BLaER1 treated with 17β-estradiol and CSF1 and Interleukin-3, amounts not matched to agents 10 nM and 100 nM (cell line): ENCODE results near the gene DGKG.

Experiments used
- H3K27ac ChIP-seq, 11 experiments: shearing (Covaris generic); formaldehyde crosslinking; 2 replicates each; pipeline ENCODE4 v1.8.1; 2022
- H3K27me3 ChIP-seq, 11 experiments: shearing (Covaris generic); formaldehyde crosslinking; 2 replicates each; pipeline ENCODE4 v1.8.1; 2022
- H3K36me3 ChIP-seq, 11 experiments: shearing (Covaris generic); formaldehyde crosslinking; 2 replicates each; pipeline ENCODE4 v1.8.1; 2022
- H3K4me1 ChIP-seq, 10 experiments: shearing (Covaris generic); formaldehyde crosslinking; 2 replicates each; pipeline ENCODE4 v1.8.1; 2022
- H3K4me2 ChIP-seq, 11 experiments: shearing (Covaris generic); formaldehyde crosslinking; 2 replicates each; pipeline ENCODE4 v1.8.1; 2022
- H3K4me3 ChIP-seq, 10 experiments: shearing (Covaris generic); formaldehyde crosslinking; 2 replicates each; pipeline ENCODE4 v1.8.1; 2022
- H3K9ac ChIP-seq, 11 experiments: shearing (Covaris generic); formaldehyde crosslinking; 2 replicates each; pipeline ENCODE4 v1.8.1; 2022
- H3K9me3 ChIP-seq, 11 experiments: shearing (Covaris generic); formaldehyde crosslinking; replicated peaks in 1 of 11; 2 replicates each; pipeline ENCODE4 v1.8.1; 2022
- H4K20me1 ChIP-seq, 11 experiments: shearing (Covaris generic); formaldehyde crosslinking; 2 replicates each; pipeline ENCODE4 v1.8.1; 2022
- Cebpa-rat ChIP-seq, 11 experiments: shearing (Covaris generic); IDR thresholded peaks; 2 replicates each; pipeline ENCODE4 v1.8.1; 2022

DGKG gene

GRCh38 chr3:186247821-186248814, 113.9 kb downstream of the DGKG start:
- no peak overlapping the region for H3K27ac ChIP-seq
- no peaks in the 10 kb centered on the region for H4K20me1 ChIP-seq
- no peaks in the 10 kb centered on the region for H3K9me3 ChIP-seq
- no peak for TF ChIP-seq Cebpa-rat (IDR thresholded peaks at IDR 0.05)
- no peaks in the 10 kb centered on the region for H3K27me3 ChIP-seq
- H3K4me3 ChIP-seq = no peak overlapping the region
- H3K4me1 ChIP-seq = peaks cover 24 to 38% (median 28%) of the 10 kb centered on the region in 10 experiments
- H3K4me2 ChIP-seq = peak overlapping the region; percentile 22 to 71 (median 51)
- H3K9ac ChIP-seq = no peak overlapping the region
- no peaks in the 10 kb centered on the region for H3K36me3 ChIP-seq

DNA sequence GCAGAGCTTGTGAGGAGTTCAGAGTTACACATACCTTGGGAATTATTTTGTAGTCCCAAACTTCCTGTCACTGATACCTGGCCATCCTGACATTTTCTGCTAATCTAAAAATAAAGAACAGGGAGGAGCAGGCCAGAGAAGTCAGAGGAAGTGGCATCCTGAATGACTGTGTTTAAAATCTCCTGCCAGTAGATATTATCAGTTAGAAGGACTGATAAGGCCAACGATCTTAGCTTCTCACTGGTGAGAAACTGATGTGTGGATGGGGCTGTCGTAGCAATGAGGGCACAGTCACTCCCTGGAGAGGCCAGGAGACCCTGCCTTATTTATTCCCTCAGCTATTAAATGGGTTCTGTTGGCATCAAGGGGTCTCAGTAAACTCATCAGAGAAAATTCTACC, 115.1 kb downstream of the DGKG start:
- Histone ChIP-seq H3K4me3 (no peak overlapping the region), H4K20me1 (no peaks in the 10 kb centered on the region), H3K4me1 (peaks cover 25 to 39% (median 35%) of the 10 kb centered on the region in 10 experiments), H3K27ac (no peak overlapping the region), H3K9me3 (no peaks in the 10 kb centered on the region), H3K36me3 (no peaks in the 10 kb centered on the region), H3K4me2 (peak overlapping the region in 7 of 11 experiments; percentile 22 to 71 (median 51); a peak in 8 of 22 replicates), H3K9ac (no peak overlapping the region), H3K27me3 (no peaks in the 10 kb centered on the region)
- TF ChIP-seq Cebpa-rat (IDR thresholded peaks at IDR 0.05) = no peak

- no peak overlapping the region for H3K4me2 ChIP-seq
- H3K27me3 ChIP-seq = no peaks in the 10 kb centered on the region
- H3K36me3 ChIP-seq = no peaks in the 10 kb centered on the region
- TF ChIP-seq Cebpa-rat (IDR thresholded peaks at IDR 0.05) = no peak
- no peaks in the 10 kb centered on the region for H4K20me1 ChIP-seq
- no peak overlapping the region for H3K27ac ChIP-seq
- no peaks in the 10 kb centered on the region for H3K9me3 ChIP-seq
- no peak overlapping the region for H3K9ac ChIP-seq
- no peak overlapping the region for H3K4me3 ChIP-seq
- peaks cover 49 to 68% (median 63%) of the 10 kb centered on the region in 10 experiments for H3K4me1 ChIP-seq
Observed at GRCh38 chr3:186244016-186244415, 118.0 kb downstream of the DGKG start.

DNA sequence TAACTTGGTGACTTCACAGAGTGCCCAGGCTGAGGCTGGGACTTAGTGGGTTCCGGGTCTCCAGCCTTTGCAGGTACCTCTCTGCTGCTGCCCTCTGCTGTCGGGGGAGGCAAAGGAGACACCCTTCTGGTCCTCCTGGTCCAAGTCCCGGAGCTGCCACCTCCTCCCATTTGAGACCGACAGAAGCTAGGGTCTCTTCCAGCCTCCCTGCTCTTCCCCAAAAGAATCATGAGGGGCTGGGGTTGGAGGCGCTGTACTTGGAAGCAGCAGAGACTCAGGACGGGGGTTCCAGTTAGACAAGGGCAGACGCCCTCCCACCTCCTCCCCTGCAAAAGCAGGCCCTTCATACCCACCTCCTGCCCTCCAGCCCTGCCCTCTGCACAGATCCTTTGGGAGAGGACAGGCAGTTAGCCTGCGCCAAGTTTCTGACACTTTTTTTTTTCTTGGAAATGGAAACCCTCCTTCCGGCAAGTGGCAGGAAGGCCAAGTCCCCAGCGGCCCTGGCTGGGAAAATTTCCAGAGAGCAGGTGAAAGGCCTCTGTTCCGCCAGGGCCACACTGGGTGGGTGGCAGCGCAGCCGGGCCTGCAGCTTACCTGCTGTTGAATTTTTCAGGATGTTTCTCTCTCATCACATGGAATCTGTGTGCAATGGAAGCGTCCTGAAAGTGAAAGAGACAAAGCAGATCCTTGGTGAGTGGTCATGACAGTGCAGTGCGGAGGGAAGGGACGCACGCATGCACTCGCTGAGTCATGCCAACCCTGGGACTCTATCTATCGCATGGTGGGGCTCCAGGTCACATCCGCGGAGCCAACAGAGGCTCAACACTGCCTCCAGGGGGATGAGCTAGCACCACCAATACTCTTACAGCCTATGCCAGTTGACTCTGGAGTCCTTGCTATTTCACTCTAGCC, 119.9 kb downstream of the DGKG start:
- Histone ChIP-seq H3K36me3 (no peaks in the 10 kb centered on the region), H3K9ac (peak overlapping the region; percentile 30 to 80 (median 68); a peak in 20 of 22 replicates), H3K27me3 (no peaks in the 10 kb centered on the region), H3K27ac (peak overlapping the region in 10 of 11 experiments; percentile 40 to 89 (median 80); a peak in 20 of 22 replicates), H3K4me1 (peaks cover 40 to 70% (median 59%) of the 10 kb centered on the region in 10 experiments), H3K4me2 (peak overlapping the region; percentile 81 to 98 (median 89)), H3K9me3 (no peaks in the 10 kb centered on the region), H3K4me3 (peak overlapping the region; percentile 32 to 67 (median 50); a peak in 18 of 20 replicates), H4K20me1 (no peaks in the 10 kb centered on the region)
- no peak for TF ChIP-seq Cebpa-rat (IDR thresholded peaks at IDR 0.05)

- no peaks in the 10 kb centered on the region for H4K20me1 ChIP-seq
- H3K9ac ChIP-seq = no peak overlapping the region; a peak in 1 of 22 replicates
- TF ChIP-seq Cebpa-rat (IDR thresholded peaks at IDR 0.05) = no peak
- peak overlapping the region in 3 of 11 experiments; percentile 14 to 40 (median 20); a peak in 3 of 22 replicates for H3K27ac ChIP-seq
- H3K36me3 ChIP-seq = no peaks in the 10 kb centered on the region
- H3K27me3 ChIP-seq = no peaks in the 10 kb centered on the region
- peak overlapping the region; percentile 9 to 90 (median 45); a peak in 20 of 22 replicates for H3K4me2 ChIP-seq
- peaks cover 36 to 62% (median 55%) of the 10 kb centered on the region in 10 experiments for H3K4me1 ChIP-seq
- H3K9me3 ChIP-seq = no peaks in the 10 kb centered on the region
- no peak overlapping the region for H3K4me3 ChIP-seq
Observed at GRCh38 chr3:186239321-186239720, 122.7 kb downstream of the DGKG start.

GRCh38 chr3:186237915-186238314, 124.1 kb downstream of the DGKG start:
- Histone ChIP-seq H3K9me3 (no peaks in the 10 kb centered on the region), H3K4me2 (peak overlapping the region in 8 of 11 experiments; percentile 8 to 81 (median 27); a peak in 8 of 22 replicates), H3K27ac (no peak overlapping the region), H3K4me3 (no peak overlapping the region), H3K27me3 (no peaks in the 10 kb centered on the region), H4K20me1 (no peaks in the 10 kb centered on the region), H3K9ac (no peak overlapping the region), H3K4me1 (peaks cover 31 to 58% (median 50%) of the 10 kb centered on the region in 10 experiments), H3K36me3 (no peaks in the 10 kb centered on the region)
- TF ChIP-seq Cebpa-rat (IDR thresholded peaks at IDR 0.05) = no peak

- H3K27ac ChIP-seq = no peak overlapping the region
- H3K9ac ChIP-seq = no peak overlapping the region
- no peak overlapping the region for H3K4me3 ChIP-seq
- H4K20me1 ChIP-seq = no peaks in the 10 kb centered on the region
- peaks cover 21 to 45% (median 36%) of the 10 kb centered on the region in 10 experiments for H3K4me1 ChIP-seq
- TF ChIP-seq Cebpa-rat (IDR thresholded peaks at IDR 0.05) = no peak
- no peaks in the 10 kb centered on the region for H3K36me3 ChIP-seq
- no peaks in the 10 kb centered on the region for H3K27me3 ChIP-seq
- no peaks in the 10 kb centered on the region for H3K9me3 ChIP-seq
- no peak overlapping the region for H3K4me2 ChIP-seq
Observed at GRCh38 chr3:186236357-186237020, 125.5 kb downstream of the DGKG start.

GRCh38 chr3:186235554-186235953, 126.5 kb downstream of the DGKG start:
- no peak overlapping the region for H3K4me2 ChIP-seq
- peaks cover 12 to 35% (median 27%) of the 10 kb centered on the region in 10 experiments for H3K4me1 ChIP-seq
- no peak for TF ChIP-seq Cebpa-rat (IDR thresholded peaks at IDR 0.05)
- H3K4me3 ChIP-seq = no peak overlapping the region
- no peaks in the 10 kb centered on the region for H3K36me3 ChIP-seq
- no peak overlapping the region for H3K27ac ChIP-seq
- H4K20me1 ChIP-seq = no peaks in the 10 kb centered on the region
- H3K27me3 ChIP-seq = no peaks in the 10 kb centered on the region
- no peak overlapping the region for H3K9ac ChIP-seq
- H3K9me3 ChIP-seq = no peaks in the 10 kb centered on the region
